MCF 10A (cell line): Measurements from ENCODE around the gene GLP2R. TPM values are rescaled to one million over a fixed set of nuclear protein-coding genes. Genes with fewer than 3 reads are reported as not detected.

Experiments used
- BruUV-seq: library from RNA; stranded (reverse); fragments of 400-500 nt; replicated peaks from 2 replicates; lab custom pipeline; 2021; lab: Mats Ljungman, UMichigan
- CTCF ChIA-PET: fragments of 300-600 bp; sonication (Branson Sonifier 250); formaldehyde crosslinking; extraction: SDS; loops from one replicate; lab custom pipeline; 2021; ENCODE audit warnings: antibody characterized with exemption, inconsistent platforms; lab: Yijun Ruan, JAX
- POLR2A ChIA-PET: fragments of 300-600, 350-650 bp; sonication (Branson Sonifier 250); formaldehyde crosslinking; extraction: SDS; loops from one replicate; lab custom pipeline; 2020; ENCODE audit warnings: antibody characterized with exemption, inconsistent platforms; lab: Yijun Ruan, JAX
- DNase-seq: peaks from one replicate; pipeline ENCODE4 v3.0.0-alpha.2; 2018; ENCODE audit not compliant: unreplicated experiment
- H3K27ac Mint-ChIP-seq: one replicate; pipeline ENCODE4 v1.8.0; 2022; ENCODE audit warnings: mild to moderate bottlenecking, low read depth, mixed read lengths; ENCODE audit not compliant: unreplicated experiment
- H3K27me3 Mint-ChIP-seq: one replicate; pipeline ENCODE4 v1.8.0; 2022; ENCODE audit warnings: mixed read lengths; ENCODE audit not compliant: insufficient read depth, unreplicated experiment
- H3K36me3 Mint-ChIP-seq: one replicate; pipeline ENCODE4 v1.8.0; 2022; ENCODE audit warnings: mild to moderate bottlenecking, moderate library complexity, mixed read lengths; ENCODE audit not compliant: insufficient read depth, unreplicated experiment
- H3K4me1 Mint-ChIP-seq: one replicate; pipeline ENCODE4 v1.8.0; 2022; ENCODE audit warnings: mixed read lengths; ENCODE audit not compliant: insufficient read depth, unreplicated experiment
- H3K4me3 Mint-ChIP-seq: one replicate; pipeline ENCODE4 v1.8.0; 2022; ENCODE audit warnings: mild to moderate bottlenecking, moderate library complexity, mixed read lengths; ENCODE audit not compliant: unreplicated experiment
- H3K9me3 Mint-ChIP-seq: one replicate; pipeline ENCODE4 v1.8.0; 2022; ENCODE audit warnings: mixed read lengths; ENCODE audit not compliant: unreplicated experiment
- intact Hi-C: fragments of 100-400 bp; cut with micrococcal nuclease; formaldehyde crosslinking; loops from 2 replicates; pipeline ENCODE4 v1.14.1; 2022
- total RNA-seq: library from RNA; stranded (reverse); gene quantifications from 2 replicates; pipeline ENCODE4 v1.2.3, GENCODE V29; 2022
- TF ChIP-seq, protein P1 (sequence below): fragments of 200-600 bp; IDR thresholded peaks from one replicate; pipeline ENCODE4 v1.8.0; 2022; ENCODE audit warnings: antibody characterized with exemption, mild to moderate bottlenecking; ENCODE audit not compliant: unreplicated experiment

Gene GLP2R
- total RNA-seq, 1 experiment from 2014 or later, result 0.09 TPM

DNA sequence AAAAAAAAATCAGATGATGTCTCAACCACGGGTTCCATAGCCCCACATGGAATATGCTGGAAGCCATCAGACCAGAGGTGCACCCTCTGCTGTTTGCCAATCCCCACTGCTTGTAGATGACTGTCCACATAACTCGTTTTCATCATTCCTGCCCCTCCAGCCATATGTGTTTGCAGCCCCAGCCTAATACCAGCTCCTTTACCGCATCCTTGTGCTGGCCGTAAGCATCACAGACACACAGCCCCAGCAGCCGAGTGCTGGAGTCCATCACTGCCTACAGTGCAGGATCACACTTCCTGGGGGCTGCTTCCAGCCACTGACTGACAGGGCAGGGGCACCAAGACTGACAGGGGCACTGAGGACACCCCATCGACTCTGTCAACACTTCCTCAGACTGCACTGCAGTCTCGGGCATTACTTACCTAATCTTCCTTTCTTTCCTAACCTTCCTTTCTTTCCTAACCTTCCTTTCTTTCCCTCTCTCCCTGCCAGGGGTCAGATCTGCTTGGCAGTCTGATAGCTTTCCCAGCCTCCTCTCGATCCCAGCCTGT is 74.4 kb downstream of the GLP2R start:
- H3K4me3 Mint-ChIP-seq, result no peak overlapping the region
- TF ChIP-seq, protein P1, sequence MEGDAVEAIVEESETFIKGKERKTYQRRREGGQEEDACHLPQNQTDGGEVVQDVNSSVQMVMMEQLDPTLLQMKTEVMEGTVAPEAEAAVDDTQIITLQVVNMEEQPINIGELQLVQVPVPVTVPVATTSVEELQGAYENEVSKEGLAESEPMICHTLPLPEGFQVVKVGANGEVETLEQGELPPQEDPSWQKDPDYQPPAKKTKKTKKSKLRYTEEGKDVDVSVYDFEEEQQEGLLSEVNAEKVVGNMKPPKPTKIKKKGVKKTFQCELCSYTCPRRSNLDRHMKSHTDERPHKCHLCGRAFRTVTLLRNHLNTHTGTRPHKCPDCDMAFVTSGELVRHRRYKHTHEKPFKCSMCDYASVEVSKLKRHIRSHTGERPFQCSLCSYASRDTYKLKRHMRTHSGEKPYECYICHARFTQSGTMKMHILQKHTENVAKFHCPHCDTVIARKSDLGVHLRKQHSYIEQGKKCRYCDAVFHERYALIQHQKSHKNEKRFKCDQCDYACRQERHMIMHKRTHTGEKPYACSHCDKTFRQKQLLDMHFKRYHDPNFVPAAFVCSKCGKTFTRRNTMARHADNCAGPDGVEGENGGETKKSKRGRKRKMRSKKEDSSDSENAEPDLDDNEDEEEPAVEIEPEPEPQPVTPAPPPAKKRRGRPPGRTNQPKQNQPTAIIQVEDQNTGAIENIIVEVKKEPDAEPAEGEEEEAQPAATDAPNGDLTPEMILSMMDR, result no peak
- no peaks in the 10 kb centered on the region for H3K36me3 Mint-ChIP-seq
- no peak for DNase-seq
- POLR2A ChIA-PET, result no interaction called here
- H3K27ac Mint-ChIP-seq, result no peak overlapping the region
- CTCF ChIA-PET, result interaction anchor here (0.6 kb wide), 1 partner anchor 11 kb away, joined by 3 read pairs; no protein-coding TSS in a partner anchor
- H3K27me3 Mint-ChIP-seq, result no peaks in the 10 kb centered on the region
- no peaks in the 10 kb centered on the region for H3K4me1 Mint-ChIP-seq
- intact Hi-C loops, result no loop called here
- peaks cover 7% of the 10 kb centered on the region for H3K9me3 Mint-ChIP-seq
- BruUV-seq, result no TSS peak

GRCh38 chr17:9900784-9901183 is 75.1 kb downstream of the GLP2R start:
- Mint-ChIP-seq H3K4me3 (no peak overlapping the region), H3K27ac (no peak overlapping the region), H3K27me3 (no peaks in the 10 kb centered on the region), H3K4me1 (no peaks in the 10 kb centered on the region), H3K36me3 (no peaks in the 10 kb centered on the region), H3K9me3 (peaks cover 5% of the 10 kb centered on the region)
- TF ChIP-seq, protein P1, result no peak
- intact Hi-C loops, result no loop called here
- BruUV-seq, result no TSS peak
- DNase-seq, result no peak
- ChIA-PET CTCF (interaction anchor here (0.6 kb wide), 1 partner anchor 12 kb away, joined by 3 read pairs; no protein-coding TSS in a partner anchor), POLR2A (no interaction called here)

DNA sequence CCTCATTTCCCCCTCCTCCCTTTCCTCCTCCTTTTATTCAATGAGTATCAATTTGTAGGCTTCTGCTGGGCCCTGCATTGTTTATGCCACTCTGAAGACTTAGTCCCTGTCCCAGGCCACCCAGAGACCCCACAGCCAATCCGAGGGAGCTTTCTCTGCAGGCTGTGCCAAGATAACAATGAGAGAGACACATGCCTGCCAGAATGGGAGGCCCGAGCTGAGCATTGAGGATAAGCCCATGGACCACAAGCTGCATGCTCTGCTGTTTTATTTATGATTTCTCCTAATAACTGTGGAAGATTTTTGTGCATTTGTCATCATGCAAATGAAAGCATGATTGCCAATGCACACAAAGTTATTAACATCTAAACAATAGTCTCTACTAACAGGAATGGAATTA is 76.4 kb downstream of the GLP2R start:
- Mint-ChIP-seq H3K9me3 (no peaks in the 10 kb centered on the region), H3K36me3 (no peaks in the 10 kb centered on the region), H3K27me3 (no peaks in the 10 kb centered on the region), H3K4me3 (no peak overlapping the region), H3K4me1 (no peaks in the 10 kb centered on the region), H3K27ac (no peak overlapping the region)
- intact Hi-C loops, result no loop called here
- TF ChIP-seq, protein P1, result no peak
- POLR2A ChIA-PET, result no interaction called here
- no TSS peak for BruUV-seq
- no peak for DNase-seq
- CTCF ChIA-PET, result interaction anchor here (0.8 kb wide), 1 partner anchor 715 kb away, joined by 3 read pairs; no protein-coding TSS in a partner anchor

GRCh38 chr17:9904277-9905077 is 78.8 kb downstream of the GLP2R start:
- no peak overlapping the region for H3K27ac Mint-ChIP-seq
- DNase-seq, result no peak
- CTCF ChIA-PET, result interaction anchor here (0.6 to 1.1 kb wide), 2 partner anchors 14 to 275 kb away, joined by 3 read pairs; no protein-coding TSS in a partner anchor
- no peaks in the 10 kb centered on the region for H3K27me3 Mint-ChIP-seq
- POLR2A ChIA-PET, result no interaction called here
- TF ChIP-seq, protein P1, result no peak
- no peaks in the 10 kb centered on the region for H3K4me1 Mint-ChIP-seq
- peaks cover 6% of the 10 kb centered on the region for H3K9me3 Mint-ChIP-seq
- BruUV-seq, result no TSS peak
- H3K36me3 Mint-ChIP-seq, result no peaks in the 10 kb centered on the region
- intact Hi-C loops, result no loop called here
- no peak overlapping the region for H3K4me3 Mint-ChIP-seq
